ENCODE results near the gene PPP5C. TPM values are rescaled to one million over a fixed set of nuclear protein-coding genes. Genes with fewer than 3 reads are reported as not detected.

Gene PPP5C
- total RNA-seq, 1 experiment from 2014 or later: 102 TPM

DNA sequence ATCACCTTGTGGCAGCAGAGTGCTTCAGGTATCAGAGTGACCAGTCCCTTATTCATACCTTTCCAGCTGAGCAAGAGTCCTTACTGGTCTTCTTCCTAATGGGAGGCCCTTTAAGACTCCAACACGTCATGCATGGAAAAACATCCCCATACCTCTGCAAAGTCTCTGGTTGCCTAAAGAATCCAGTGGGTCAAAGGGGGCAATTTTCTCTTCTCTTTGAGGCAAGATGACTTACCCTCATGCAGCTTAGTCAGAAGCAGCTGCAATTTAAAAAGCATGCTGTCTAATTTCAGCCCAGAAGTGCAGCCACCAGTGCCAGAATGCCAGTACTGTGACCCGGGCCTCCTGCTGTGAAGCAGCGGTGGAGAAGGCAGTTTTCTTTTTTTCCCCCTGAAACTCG, 18.7 kb downstream of the PPP5C start:
- Histone ChIP-seq H3K4me1 (ENCODE audit: control insufficient read depth in 1 of 2, insufficient read depth in 2 of 2, low read length in 2 of 2) (no peaks in the 10 kb centered on the region), H3K9me2 (ENCODE audit: insufficient read depth) (no peaks in the 10 kb centered on the region), H3K9ac (ENCODE audit: low read length) (no peak overlapping the region), H4K20me1 (ENCODE audit: insufficient read depth) (no peaks in the 10 kb centered on the region), H3K27ac (ENCODE audit: low read depth, low read length) (no peak overlapping the region), H3K9me3 (ENCODE audit: control insufficient read depth in 1 of 2, insufficient read depth in 1 of 2, low read depth in 1 of 2, low read length in 2 of 2) (no peaks in the 10 kb centered on the region), H3K27me3 (ENCODE audit: insufficient read depth, low read length) (no peaks in the 10 kb centered on the region), H3K36me3 (ENCODE audit: control insufficient read depth in 1 of 2, insufficient read depth in 2 of 2, low read length in 2 of 2) (peaks cover 9 to 10% of the 10 kb centered on the region in 2 experiments), H3K4me3 (replicated peaks in 1 of 2; ENCODE audit: low read depth in 1 of 2, low read length in 2 of 2) (no peak overlapping the region), H3K79me2 (ENCODE audit: insufficient read depth, low read length) (peaks cover 84% of the 10 kb centered on the region), H3K4me2 (ENCODE audit: low read length) (no peak overlapping the region), H2AFZ (ENCODE audit: low read depth, low read length, poor library complexity, severe bottlenecking) (no peak overlapping the region)
- ATAC-seq: no peak
- RAD21 ChIA-PET (ENCODE audit: low non-redundant PET in 1 of 2, low total read pairs in 2 of 2, uncharacterized antibody in 2 of 2, unreplicated experiment in 2 of 2): no interaction called here
- intact Hi-C loops (cut with micrococcal nuclease): no loop called here
- no peak for DNase-seq (ENCODE audit: low read depth, low spot score)
- CTCF ChIA-PET: no interaction called here
- BruUV-seq (replicated peaks): no TSS peak
- POLR2A ChIA-PET: no interaction called here
- TF ChIP-seq SIN3A (IDR thresholded peaks at IDR 0.05; ENCODE audit: low read depth) (no peak), EGR1 (IDR thresholded peaks at IDR 0.05; ENCODE audit: low read depth) (no peak), YY1 (IDR thresholded peaks at IDR 0.05; ENCODE audit: extremely low read depth, insufficient replicate concordance, low read depth, low read length) (no peak), SP1 (IDR thresholded peaks at IDR 0.05; ENCODE audit: low read depth) (no peak), JUND (IDR thresholded peaks at IDR 0.05) (no peak), FOSL1 (IDR thresholded peaks at IDR 0.05; ENCODE audit: low read depth) (no peak), EZH2phosphoT487 (IDR thresholded peaks at IDR 0.05; ENCODE audit: borderline replicate concordance) (no peak), RAD21 (IDR thresholded peaks at IDR 0.05; ENCODE audit: low read depth) (no peak), POLR2AphosphoS5 (IDR thresholded peaks at IDR 0.05; ENCODE audit: low read depth, low read length) (no peak)
- TF ChIP-seq, protein P1, sequence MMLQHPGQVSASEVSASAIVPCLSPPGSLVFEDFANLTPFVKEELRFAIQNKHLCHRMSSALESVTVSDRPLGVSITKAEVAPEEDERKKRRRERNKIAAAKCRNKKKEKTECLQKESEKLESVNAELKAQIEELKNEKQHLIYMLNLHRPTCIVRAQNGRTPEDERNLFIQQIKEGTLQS (IDR thresholded peaks at IDR 0.05): no peak

DNA sequence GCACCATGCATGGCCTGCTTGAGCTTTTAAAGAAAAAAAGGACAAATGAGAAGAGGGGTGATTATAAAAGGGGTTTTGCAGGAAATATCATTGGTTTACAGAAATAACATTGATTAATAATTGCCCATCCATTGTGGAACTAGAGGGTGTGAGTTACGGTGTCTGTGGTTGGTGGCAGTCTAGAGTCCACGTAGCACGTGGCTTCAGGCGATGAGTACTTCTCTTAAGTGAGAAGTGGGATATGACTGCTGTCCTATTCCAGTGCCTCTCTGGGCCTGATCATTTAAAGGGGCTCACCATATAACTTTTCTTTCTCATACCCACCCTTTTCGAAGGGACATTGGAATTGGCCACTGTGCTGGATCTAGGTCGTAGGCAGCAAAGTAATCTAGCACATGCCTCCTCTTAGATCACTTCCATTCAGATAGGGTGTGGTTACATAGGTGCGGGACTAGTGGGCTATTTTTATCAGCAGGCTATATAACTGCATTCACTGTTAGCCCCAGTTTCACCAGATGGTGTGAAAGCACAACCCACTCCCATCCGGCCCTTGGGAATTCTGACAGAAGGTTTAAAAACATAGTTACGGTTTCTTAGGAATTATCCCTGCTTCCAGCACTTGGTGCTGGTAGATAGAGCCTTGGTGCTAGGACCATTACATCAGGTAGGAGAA, 19.9 kb downstream of the PPP5C start:
- DNase-seq (ENCODE audit: low read depth, low spot score) (no peak), ATAC-seq (no peak)
- Histone ChIP-seq H3K27me3 (ENCODE audit: insufficient read depth, low read length) (no peaks in the 10 kb centered on the region), H3K4me1 (ENCODE audit: control insufficient read depth in 1 of 2, insufficient read depth in 2 of 2, low read length in 2 of 2) (peaks cover 1 to 8% of the 10 kb centered on the region in 2 experiments; a peak in 3 of 4 replicates), H3K4me2 (ENCODE audit: low read length) (no peak overlapping the region), H3K4me3 (replicated peaks in 1 of 2; ENCODE audit: low read depth in 1 of 2, low read length in 2 of 2) (no peak overlapping the region), H2AFZ (ENCODE audit: low read depth, low read length, poor library complexity, severe bottlenecking) (no peak overlapping the region), H3K9me3 (ENCODE audit: control insufficient read depth in 1 of 2, insufficient read depth in 1 of 2, low read depth in 1 of 2, low read length in 2 of 2) (no peaks in the 10 kb centered on the region), H3K9me2 (ENCODE audit: insufficient read depth) (no peaks in the 10 kb centered on the region), H3K79me2 (ENCODE audit: insufficient read depth, low read length) (peaks cover 86% of the 10 kb centered on the region), H4K20me1 (ENCODE audit: insufficient read depth) (no peaks in the 10 kb centered on the region), H3K9ac (ENCODE audit: low read length) (no peak overlapping the region), H3K36me3 (ENCODE audit: control insufficient read depth in 1 of 2, insufficient read depth in 2 of 2, low read length in 2 of 2) (peaks cover 10 to 11% of the 10 kb centered on the region in 2 experiments), H3K27ac (ENCODE audit: low read depth, low read length) (no peak overlapping the region)
- POLR2A ChIA-PET: no interaction called here
- CTCF ChIA-PET: no interaction called here
- RAD21 ChIA-PET (ENCODE audit: low non-redundant PET in 1 of 2, low total read pairs in 2 of 2, uncharacterized antibody in 2 of 2, unreplicated experiment in 2 of 2): no interaction called here
- intact Hi-C loops (cut with micrococcal nuclease): no loop called here
- BruUV-seq (replicated peaks): no TSS peak
- TF ChIP-seq EGR1 (IDR thresholded peaks at IDR 0.05; ENCODE audit: low read depth): no peak
- no peak for TF ChIP-seq POLR2AphosphoS5 (IDR thresholded peaks at IDR 0.05; ENCODE audit: low read depth, low read length)
- no peak for TF ChIP-seq EZH2 (IDR thresholded peaks at IDR 0.05)
- no peak for TF ChIP-seq ZNF274 (IDR thresholded peaks at IDR 0.05; ENCODE audit: low read depth, low read length)
- TF ChIP-seq, protein P2, sequence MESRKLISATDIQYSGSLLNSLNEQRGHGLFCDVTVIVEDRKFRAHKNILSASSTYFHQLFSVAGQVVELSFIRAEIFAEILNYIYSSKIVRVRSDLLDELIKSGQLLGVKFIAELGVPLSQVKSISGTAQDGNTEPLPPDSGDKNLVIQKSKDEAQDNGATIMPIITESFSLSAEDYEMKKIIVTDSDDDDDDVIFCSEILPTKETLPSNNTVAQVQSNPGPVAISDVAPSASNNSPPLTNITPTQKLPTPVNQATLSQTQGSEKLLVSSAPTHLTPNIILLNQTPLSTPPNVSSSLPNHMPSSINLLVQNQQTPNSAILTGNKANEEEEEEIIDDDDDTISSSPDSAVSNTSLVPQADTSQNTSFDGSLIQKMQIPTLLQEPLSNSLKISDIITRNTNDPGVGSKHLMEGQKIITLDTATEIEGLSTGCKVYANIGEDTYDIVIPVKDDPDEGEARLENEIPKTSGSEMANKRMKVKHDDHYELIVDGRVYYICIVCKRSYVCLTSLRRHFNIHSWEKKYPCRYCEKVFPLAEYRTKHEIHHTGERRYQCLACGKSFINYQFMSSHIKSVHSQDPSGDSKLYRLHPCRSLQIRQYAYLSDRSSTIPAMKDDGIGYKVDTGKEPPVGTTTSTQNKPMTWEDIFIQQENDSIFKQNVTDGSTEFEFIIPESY (IDR thresholded peaks at IDR 0.05; ENCODE audit: extremely low read depth, insufficient replicate concordance, low read length): no peak
- no peak for TF ChIP-seq ZFX (IDR thresholded peaks at IDR 0.05)
- TF ChIP-seq, protein P3, sequence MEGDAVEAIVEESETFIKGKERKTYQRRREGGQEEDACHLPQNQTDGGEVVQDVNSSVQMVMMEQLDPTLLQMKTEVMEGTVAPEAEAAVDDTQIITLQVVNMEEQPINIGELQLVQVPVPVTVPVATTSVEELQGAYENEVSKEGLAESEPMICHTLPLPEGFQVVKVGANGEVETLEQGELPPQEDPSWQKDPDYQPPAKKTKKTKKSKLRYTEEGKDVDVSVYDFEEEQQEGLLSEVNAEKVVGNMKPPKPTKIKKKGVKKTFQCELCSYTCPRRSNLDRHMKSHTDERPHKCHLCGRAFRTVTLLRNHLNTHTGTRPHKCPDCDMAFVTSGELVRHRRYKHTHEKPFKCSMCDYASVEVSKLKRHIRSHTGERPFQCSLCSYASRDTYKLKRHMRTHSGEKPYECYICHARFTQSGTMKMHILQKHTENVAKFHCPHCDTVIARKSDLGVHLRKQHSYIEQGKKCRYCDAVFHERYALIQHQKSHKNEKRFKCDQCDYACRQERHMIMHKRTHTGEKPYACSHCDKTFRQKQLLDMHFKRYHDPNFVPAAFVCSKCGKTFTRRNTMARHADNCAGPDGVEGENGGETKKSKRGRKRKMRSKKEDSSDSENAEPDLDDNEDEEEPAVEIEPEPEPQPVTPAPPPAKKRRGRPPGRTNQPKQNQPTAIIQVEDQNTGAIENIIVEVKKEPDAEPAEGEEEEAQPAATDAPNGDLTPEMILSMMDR (IDR thresholded peaks at IDR 0.05 in 2 of 3, conservative IDR thresholded peaks at IDR 0.05 in 1 of 3; ENCODE audit: borderline replicate concordance in 1 of 3, insufficient read depth in 1 of 3, low read depth in 2 of 3, low read length in 2 of 3): no peak
- TF ChIP-seq, protein P1 (IDR thresholded peaks at IDR 0.05): no peak
- no peak for TF ChIP-seq ELF1 (IDR thresholded peaks at IDR 0.05; ENCODE audit: borderline replicate concordance, low read depth)
- TF ChIP-seq POLR2A (IDR thresholded peaks at IDR 0.05; ENCODE audit: borderline replicate concordance, extremely low read depth, insufficient read depth, insufficient read length): no peak
- TF ChIP-seq SIN3A (IDR thresholded peaks at IDR 0.05; ENCODE audit: low read depth): no peak

Measured in HCT116 (cell line).